ENCODE results near the gene IGFBP4. TPM values are rescaled to one million over a fixed set of nuclear protein-coding genes. Genes with fewer than 3 reads are reported as not detected.

The IGFBP4 gene
- total RNA-seq, 1 donor from 2014 or later, result 700 TPM

DNA sequence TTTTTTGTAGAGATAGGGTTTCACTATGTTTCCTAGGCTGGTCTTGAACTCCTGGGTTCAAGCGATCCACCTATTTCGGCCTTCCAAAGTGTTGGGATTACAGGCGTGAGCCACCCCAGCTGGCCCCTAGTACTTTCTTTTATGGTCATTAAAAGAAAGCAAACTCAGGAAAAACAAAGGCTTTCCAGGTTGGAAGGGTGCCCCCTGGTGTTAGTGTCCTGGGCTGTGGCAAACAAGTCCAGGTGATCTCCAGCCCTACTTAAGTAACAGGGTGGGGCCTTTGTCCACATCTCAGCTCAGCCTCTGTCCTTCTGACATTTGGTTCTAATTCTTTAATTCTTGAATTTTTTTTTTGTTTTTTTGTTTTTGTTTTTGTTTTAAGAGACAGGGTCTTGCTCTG lies 6.9 kb downstream of the IGFBP4 start:
- TF ChIP-seq POLR2A (IDR thresholded peaks at IDR 0.05) (no peak), POLR2AphosphoS5 (IDR thresholded peaks at IDR 0.05; ENCODE audit: insufficient read depth in 1 of 2, low read depth in 1 of 2) (no peak)
- TF ChIP-seq, protein P1, sequence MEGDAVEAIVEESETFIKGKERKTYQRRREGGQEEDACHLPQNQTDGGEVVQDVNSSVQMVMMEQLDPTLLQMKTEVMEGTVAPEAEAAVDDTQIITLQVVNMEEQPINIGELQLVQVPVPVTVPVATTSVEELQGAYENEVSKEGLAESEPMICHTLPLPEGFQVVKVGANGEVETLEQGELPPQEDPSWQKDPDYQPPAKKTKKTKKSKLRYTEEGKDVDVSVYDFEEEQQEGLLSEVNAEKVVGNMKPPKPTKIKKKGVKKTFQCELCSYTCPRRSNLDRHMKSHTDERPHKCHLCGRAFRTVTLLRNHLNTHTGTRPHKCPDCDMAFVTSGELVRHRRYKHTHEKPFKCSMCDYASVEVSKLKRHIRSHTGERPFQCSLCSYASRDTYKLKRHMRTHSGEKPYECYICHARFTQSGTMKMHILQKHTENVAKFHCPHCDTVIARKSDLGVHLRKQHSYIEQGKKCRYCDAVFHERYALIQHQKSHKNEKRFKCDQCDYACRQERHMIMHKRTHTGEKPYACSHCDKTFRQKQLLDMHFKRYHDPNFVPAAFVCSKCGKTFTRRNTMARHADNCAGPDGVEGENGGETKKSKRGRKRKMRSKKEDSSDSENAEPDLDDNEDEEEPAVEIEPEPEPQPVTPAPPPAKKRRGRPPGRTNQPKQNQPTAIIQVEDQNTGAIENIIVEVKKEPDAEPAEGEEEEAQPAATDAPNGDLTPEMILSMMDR (IDR thresholded peaks at IDR 0.05), result peak in 2 of 3 experiments; percentile 17 to 28
- H3K4me1 ChIP-seq, result peaks cover 83% of the 10 kb centered on the region
- H3K36me3 ChIP-seq, result peaks cover 14 to 25% of the 10 kb centered on the region in 2 donors
- H3K9me3 ChIP-seq, result no peaks in the 10 kb centered on the region
- intact Hi-C loops (cut with DNase I), result no loop called here
- H3K27me3 ChIP-seq, result no peaks in the 10 kb centered on the region
- H3K4me3 ChIP-seq, result no peak overlapping the region
- no peak for DNase-seq (ENCODE audit: extremely low spot score in 2 of 2)
- H3K27ac ChIP-seq, result peak overlapping the region; percentile 87

DNA sequence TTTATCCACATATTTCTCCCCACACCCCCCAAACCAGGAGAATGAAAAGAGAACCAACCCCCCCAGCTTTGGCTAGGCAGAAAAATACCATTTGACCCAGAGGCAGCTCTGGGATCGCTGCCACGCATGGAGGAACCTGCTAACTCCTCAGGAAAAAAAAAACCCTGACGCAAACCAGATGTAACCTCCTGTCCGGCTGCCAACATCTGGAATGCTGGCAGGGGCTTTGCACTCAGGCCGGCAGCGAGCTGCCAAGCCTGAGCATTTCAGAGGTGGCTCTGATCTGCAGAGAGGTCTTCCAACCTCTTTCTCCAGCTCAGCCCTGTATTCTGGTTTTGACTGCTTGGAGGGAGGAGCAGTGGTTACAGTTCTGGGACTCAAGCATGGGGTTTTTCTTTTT lies 8.2 kb downstream of the IGFBP4 start:
- TF ChIP-seq, protein P1 (IDR thresholded peaks at IDR 0.05), result no peak
- peak; percentile 76 to 78 for TF ChIP-seq POLR2AphosphoS5 (IDR thresholded peaks at IDR 0.05; ENCODE audit: insufficient read depth in 1 of 2, low read depth in 1 of 2)
- no peak for TF ChIP-seq POLR2A (IDR thresholded peaks at IDR 0.05)
- peaks cover 14 to 38% of the 10 kb centered on the region in 2 donors for H3K36me3 ChIP-seq
- H3K9me3 ChIP-seq, result no peaks in the 10 kb centered on the region
- H3K27me3 ChIP-seq, result no peaks in the 10 kb centered on the region
- no peak overlapping the region for H3K4me3 ChIP-seq
- no peak for DNase-seq (ENCODE audit: extremely low spot score in 2 of 2)
- intact Hi-C loops (cut with DNase I), result no loop called here
- H3K4me1 ChIP-seq, result peaks cover 83% of the 10 kb centered on the region
- H3K27ac ChIP-seq, result peak overlapping the region; percentile 87

DNA sequence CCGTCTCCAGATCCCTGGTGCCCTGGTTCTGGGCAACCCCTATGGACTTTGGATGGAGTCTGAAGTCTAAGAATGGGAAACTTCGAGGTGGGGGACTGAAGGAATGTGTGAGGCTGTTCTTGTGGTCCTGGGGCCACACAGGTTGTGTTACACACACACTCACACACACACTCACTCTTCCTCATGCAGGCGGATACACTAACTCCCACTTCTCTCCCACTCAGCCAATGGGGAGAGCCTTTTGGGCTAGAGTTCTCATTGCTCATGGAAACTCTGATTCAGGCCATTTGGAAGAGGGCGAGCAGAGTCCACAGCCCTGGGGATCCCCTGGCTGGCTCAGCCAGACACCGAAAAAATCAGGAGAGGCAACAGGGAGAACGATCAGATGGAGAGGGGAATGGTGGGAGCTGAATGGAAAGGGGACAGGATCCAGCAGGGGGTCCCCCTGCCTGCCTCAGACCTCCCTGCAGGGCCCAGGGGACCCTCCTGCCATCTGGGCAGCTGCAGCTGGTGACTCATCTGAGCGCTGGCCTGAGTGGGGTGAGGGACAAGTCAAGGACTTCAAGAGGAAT lies 9.1 kb downstream of the IGFBP4 start:
- peak overlapping the region; percentile 87 for H3K27ac ChIP-seq
- H3K4me3 ChIP-seq, result no peak overlapping the region
- no peaks in the 10 kb centered on the region for H3K27me3 ChIP-seq
- DNase-seq (ENCODE audit: extremely low spot score in 2 of 2), result no peak
- intact Hi-C loops (cut with DNase I), result no loop called here
- TF ChIP-seq POLR2A (IDR thresholded peaks at IDR 0.05) (no peak), POLR2AphosphoS5 (IDR thresholded peaks at IDR 0.05; ENCODE audit: insufficient read depth in 1 of 2, low read depth in 1 of 2) (peak in 1 of 2 donors; percentile 66)
- TF ChIP-seq, protein P1 (IDR thresholded peaks at IDR 0.05), result no peak
- no peaks in the 10 kb centered on the region for H3K9me3 ChIP-seq
- peaks cover 83% of the 10 kb centered on the region for H3K4me1 ChIP-seq
- H3K36me3 ChIP-seq, result peaks cover 14 to 44% of the 10 kb centered on the region in 2 donors

DNA sequence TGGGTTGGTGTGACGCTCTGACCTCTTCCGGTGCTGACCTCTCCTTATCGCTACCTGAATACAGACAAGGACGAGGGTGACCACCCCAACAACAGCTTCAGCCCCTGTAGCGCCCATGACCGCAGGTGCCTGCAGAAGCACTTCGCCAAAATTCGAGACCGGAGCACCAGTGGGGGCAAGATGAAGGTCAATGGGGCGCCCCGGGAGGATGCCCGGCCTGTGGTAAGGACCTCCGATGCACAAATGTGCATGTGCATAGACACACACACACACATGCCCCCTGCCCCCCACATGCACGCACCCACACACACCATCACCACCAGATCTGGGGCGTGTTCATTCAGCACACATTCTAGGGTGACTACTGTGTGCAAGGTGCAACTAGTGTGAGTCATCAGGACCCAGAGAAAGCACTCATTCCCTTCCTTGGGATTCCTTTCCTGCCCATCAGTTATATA lies 9.7 kb downstream of the IGFBP4 start:
- no peak for DNase-seq (ENCODE audit: extremely low spot score in 2 of 2)
- peaks cover 14 to 48% of the 10 kb centered on the region in 2 donors for H3K36me3 ChIP-seq
- H3K9me3 ChIP-seq, result no peaks in the 10 kb centered on the region
- H3K4me3 ChIP-seq, result no peak overlapping the region
- intact Hi-C loops (cut with DNase I), result no loop called here
- no peaks in the 10 kb centered on the region for H3K27me3 ChIP-seq
- H3K4me1 ChIP-seq, result peaks cover 83% of the 10 kb centered on the region
- TF ChIP-seq POLR2A (IDR thresholded peaks at IDR 0.05), result no peak
- TF ChIP-seq, protein P1 (IDR thresholded peaks at IDR 0.05), result no peak
- no peak for TF ChIP-seq POLR2AphosphoS5 (IDR thresholded peaks at IDR 0.05; ENCODE audit: insufficient read depth in 1 of 2, low read depth in 1 of 2)
- peak overlapping the region; percentile 87 for H3K27ac ChIP-seq

DNA sequence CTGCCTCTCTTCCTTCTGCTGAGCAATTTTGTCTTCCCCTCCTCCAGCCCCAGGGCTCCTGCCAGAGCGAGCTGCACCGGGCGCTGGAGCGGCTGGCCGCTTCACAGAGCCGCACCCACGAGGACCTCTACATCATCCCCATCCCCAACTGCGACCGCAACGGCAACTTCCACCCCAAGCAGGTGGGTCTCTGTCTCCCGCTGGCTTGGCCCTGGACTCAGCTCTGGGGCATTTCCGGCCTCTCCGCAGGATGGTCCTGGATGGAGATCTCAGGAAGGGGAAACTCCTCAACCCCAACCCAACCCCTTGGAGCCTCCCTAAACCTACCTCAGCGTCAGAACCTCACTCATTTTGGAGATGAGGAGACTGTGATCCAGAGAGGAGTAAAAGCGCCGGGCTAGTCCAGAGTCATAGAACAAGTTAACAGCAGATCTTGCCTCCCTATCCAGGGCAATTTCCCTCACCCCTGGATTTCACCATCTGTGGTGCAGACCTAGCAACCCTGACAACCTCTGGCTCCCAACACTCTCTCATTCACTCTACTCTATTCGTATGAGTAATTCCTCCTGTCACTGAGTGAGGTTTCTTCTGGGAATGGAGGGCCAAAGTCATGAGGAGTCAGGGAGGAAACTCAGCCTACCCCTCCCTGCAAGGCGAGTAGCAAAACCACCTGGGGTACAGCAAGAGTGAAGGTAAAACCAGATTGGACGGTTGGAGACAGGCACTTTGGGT lies 10.8 kb downstream of the IGFBP4 start:
- TF ChIP-seq, protein P1 (IDR thresholded peaks at IDR 0.05), result no peak
- TF ChIP-seq POLR2A (IDR thresholded peaks at IDR 0.05) (no peak), POLR2AphosphoS5 (IDR thresholded peaks at IDR 0.05; ENCODE audit: insufficient read depth in 1 of 2, low read depth in 1 of 2) (no peak)
- DNase-seq (ENCODE audit: extremely low spot score in 2 of 2), result no peak
- intact Hi-C loops (cut with DNase I), result no loop called here
- H3K9me3 ChIP-seq, result no peaks in the 10 kb centered on the region
- H3K4me3 ChIP-seq, result no peak overlapping the region
- peak overlapping the region; percentile 87 for H3K27ac ChIP-seq
- peaks cover 14 to 48% of the 10 kb centered on the region in 2 donors for H3K36me3 ChIP-seq
- no peaks in the 10 kb centered on the region for H3K27me3 ChIP-seq
- H3K4me1 ChIP-seq, result peaks cover 82% of the 10 kb centered on the region

All from vagina (tissue), 2 donors.